ENCODE data around the gene TMCO2. TPM values are rescaled to one million over a fixed set of nuclear protein-coding genes. Genes with fewer than 3 reads are reported as not detected.

Gene TMCO2
- total RNA-seq, 1 experiment from 2014 or later = not detected

DNA sequence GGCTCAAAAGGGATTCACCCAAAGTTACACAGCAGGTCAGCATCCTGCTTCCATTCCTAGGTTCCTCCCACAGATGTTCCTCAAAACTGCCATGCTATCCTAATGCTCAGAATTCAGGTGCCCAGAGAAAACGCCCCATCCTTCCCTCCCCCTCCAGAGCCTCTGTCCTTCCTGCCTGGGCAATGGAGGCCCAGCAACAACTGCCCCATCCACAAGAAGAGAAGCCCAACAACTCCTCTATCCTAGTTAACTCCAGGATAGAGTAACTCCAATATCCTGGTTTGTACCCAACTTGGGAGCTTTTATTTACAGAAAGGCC is 52.5 kb downstream of the TMCO2 start:
- no peak overlapping the region for H3K4me2 ChIP-seq (ENCODE audit: low read length)
- H3K9ac ChIP-seq (ENCODE audit: low read length) = no peak overlapping the region
- no peaks in the 10 kb centered on the region for H4K20me1 ChIP-seq (ENCODE audit: low read length)
- H3F3A ChIP-seq (ENCODE audit: low read length, unreplicated experiment) = no peaks in the 10 kb centered on the region
- no peak for DNase-seq
- CTCF ChIA-PET = no interaction called here
- H3K36me3 ChIP-seq (ENCODE audit: low read depth, low read length) = no peaks in the 10 kb centered on the region
- no peak overlapping the region for H3K27ac ChIP-seq (ENCODE audit: low read length)
- no peak overlapping the region for H2AFZ ChIP-seq (ENCODE audit: low read length)
- H3K27me3 ChIP-seq (ENCODE audit: low read length) = no peaks in the 10 kb centered on the region
- no peak for TF ChIP-seq EZH2phosphoT487 (IDR thresholded peaks at IDR 0.05; ENCODE audit: borderline replicate concordance, low read length)
- H3K9me2 ChIP-seq (replicated peaks; ENCODE audit: low read length) = no peaks in the 10 kb centered on the region
- H3K79me2 ChIP-seq (ENCODE audit: low read length) = no peaks in the 10 kb centered on the region
- H3K9me3 ChIP-seq (ENCODE audit: low read length) = no peaks in the 10 kb centered on the region
- no TSS peak for BruUV-seq (replicated peaks)
- POLR2A ChIA-PET (ENCODE audit: unreplicated experiment) = no interaction called here
- H3K4me3 ChIP-seq (ENCODE audit: low read length) = no peak overlapping the region
- no peak for ATAC-seq
- peaks cover 2% of the 10 kb centered on the region; the same call in 1 of the 2 replicates for H3K4me1 ChIP-seq (ENCODE audit: insufficient read depth, low read length)
- intact Hi-C loops (cut with micrococcal nuclease) = no loop called here

DNA sequence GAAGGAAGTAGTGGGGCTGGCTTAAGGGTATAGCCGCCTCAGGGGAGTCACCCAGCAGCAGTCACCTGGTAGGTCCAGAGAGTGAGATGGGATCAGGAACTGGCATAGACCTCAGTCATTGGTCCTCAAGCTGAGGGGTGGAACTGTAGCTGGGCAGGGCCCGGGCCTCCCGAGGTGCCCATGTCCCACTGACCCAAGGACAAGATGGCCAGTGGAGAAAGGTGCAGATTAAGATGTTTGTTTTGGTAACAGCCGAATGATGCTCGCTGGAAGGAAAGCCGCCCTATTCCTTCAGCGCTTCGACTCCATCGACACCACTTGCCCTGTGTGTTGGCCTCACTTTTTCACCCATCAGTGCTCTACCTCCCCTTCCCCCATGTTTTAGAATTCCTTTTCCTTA is 52.9 kb downstream of the TMCO2 start:
- Histone ChIP-seq H3F3A (ENCODE audit: low read length, unreplicated experiment) (no peaks in the 10 kb centered on the region), H3K4me1 (ENCODE audit: insufficient read depth, low read length) (peaks cover 6% of the 10 kb centered on the region; the same call in 1 of the 2 replicates), H3K9me3 (ENCODE audit: low read length) (no peaks in the 10 kb centered on the region), H4K20me1 (ENCODE audit: low read length) (no peaks in the 10 kb centered on the region), H3K36me3 (ENCODE audit: low read depth, low read length) (no peaks in the 10 kb centered on the region), H3K79me2 (ENCODE audit: low read length) (no peaks in the 10 kb centered on the region), H3K9me2 (replicated peaks; ENCODE audit: low read length) (no peaks in the 10 kb centered on the region), H3K4me2 (ENCODE audit: low read length) (no peak overlapping the region), H3K9ac (ENCODE audit: low read length) (no peak overlapping the region), H3K27me3 (ENCODE audit: low read length) (no peaks in the 10 kb centered on the region), H3K4me3 (ENCODE audit: low read length) (no peak overlapping the region), H3K27ac (ENCODE audit: low read length) (no peak overlapping the region), H2AFZ (ENCODE audit: low read length) (no peak overlapping the region)
- ATAC-seq (no peak), DNase-seq (no peak)
- ChIA-PET POLR2A (ENCODE audit: unreplicated experiment) (no interaction called here), CTCF (no interaction called here)
- no TSS peak for BruUV-seq (replicated peaks)
- TF ChIP-seq EZH2phosphoT487 (IDR thresholded peaks at IDR 0.05; ENCODE audit: borderline replicate concordance, low read length) (no peak), EZH2 (IDR thresholded peaks at IDR 0.05; ENCODE audit: low read length, unreplicated experiment) (no peak)
- TF ChIP-seq, protein P1, sequence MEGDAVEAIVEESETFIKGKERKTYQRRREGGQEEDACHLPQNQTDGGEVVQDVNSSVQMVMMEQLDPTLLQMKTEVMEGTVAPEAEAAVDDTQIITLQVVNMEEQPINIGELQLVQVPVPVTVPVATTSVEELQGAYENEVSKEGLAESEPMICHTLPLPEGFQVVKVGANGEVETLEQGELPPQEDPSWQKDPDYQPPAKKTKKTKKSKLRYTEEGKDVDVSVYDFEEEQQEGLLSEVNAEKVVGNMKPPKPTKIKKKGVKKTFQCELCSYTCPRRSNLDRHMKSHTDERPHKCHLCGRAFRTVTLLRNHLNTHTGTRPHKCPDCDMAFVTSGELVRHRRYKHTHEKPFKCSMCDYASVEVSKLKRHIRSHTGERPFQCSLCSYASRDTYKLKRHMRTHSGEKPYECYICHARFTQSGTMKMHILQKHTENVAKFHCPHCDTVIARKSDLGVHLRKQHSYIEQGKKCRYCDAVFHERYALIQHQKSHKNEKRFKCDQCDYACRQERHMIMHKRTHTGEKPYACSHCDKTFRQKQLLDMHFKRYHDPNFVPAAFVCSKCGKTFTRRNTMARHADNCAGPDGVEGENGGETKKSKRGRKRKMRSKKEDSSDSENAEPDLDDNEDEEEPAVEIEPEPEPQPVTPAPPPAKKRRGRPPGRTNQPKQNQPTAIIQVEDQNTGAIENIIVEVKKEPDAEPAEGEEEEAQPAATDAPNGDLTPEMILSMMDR (conservative IDR thresholded peaks at IDR 0.05; ENCODE audit: low read depth, low read length) = no peak
- intact Hi-C loops (cut with micrococcal nuclease) = no loop called here

DNA sequence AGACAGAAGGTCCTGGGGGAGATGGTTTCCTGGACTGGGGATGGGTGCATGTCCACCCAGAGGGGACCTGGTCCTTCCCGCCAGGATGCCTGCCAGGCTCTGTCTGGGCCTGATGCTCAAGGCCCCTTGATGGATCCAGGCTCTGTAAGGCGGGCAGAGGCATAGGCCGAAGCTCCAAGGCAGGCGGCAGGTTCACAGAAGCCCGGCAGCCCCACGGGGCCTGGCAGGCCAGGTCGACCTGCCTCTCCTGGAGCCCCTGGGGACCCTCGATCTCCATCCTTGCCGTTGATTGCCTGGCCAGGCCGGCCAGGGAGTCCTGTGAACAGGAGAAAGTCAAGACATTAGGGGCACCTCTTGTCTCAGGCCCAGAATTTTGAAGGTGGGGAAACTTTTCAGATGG is 53.3 kb downstream of the TMCO2 start:
- intact Hi-C loops (cut with micrococcal nuclease) = no loop called here
- CTCF ChIA-PET = no interaction called here
- no peaks in the 10 kb centered on the region for H3F3A ChIP-seq (ENCODE audit: low read length, unreplicated experiment)
- ATAC-seq (no peak), DNase-seq (no peak)
- TF ChIP-seq EZH2 (IDR thresholded peaks at IDR 0.05; ENCODE audit: low read length, unreplicated experiment) (no peak), EZH2phosphoT487 (IDR thresholded peaks at IDR 0.05; ENCODE audit: borderline replicate concordance, low read length) (no peak)
- TF ChIP-seq, protein P1 (conservative IDR thresholded peaks at IDR 0.05; ENCODE audit: low read depth, low read length) = no peak
- H3K36me3 ChIP-seq (ENCODE audit: low read depth, low read length) = no peaks in the 10 kb centered on the region
- H3K9ac ChIP-seq (ENCODE audit: low read length) = no peak overlapping the region
- no peak overlapping the region for H2AFZ ChIP-seq (ENCODE audit: low read length)
- H3K9me3 ChIP-seq (ENCODE audit: low read length) = no peaks in the 10 kb centered on the region
- no peak overlapping the region for H3K4me3 ChIP-seq (ENCODE audit: low read length)
- no peak overlapping the region for H3K27ac ChIP-seq (ENCODE audit: low read length)
- POLR2A ChIA-PET (ENCODE audit: unreplicated experiment) = no interaction called here
- H4K20me1 ChIP-seq (ENCODE audit: low read length) = no peaks in the 10 kb centered on the region
- H3K27me3 ChIP-seq (ENCODE audit: low read length) = no peaks in the 10 kb centered on the region
- no peaks in the 10 kb centered on the region for H3K79me2 ChIP-seq (ENCODE audit: low read length)
- H3K4me2 ChIP-seq (ENCODE audit: low read length) = no peak overlapping the region
- no TSS peak for BruUV-seq (replicated peaks)
- H3K4me1 ChIP-seq (ENCODE audit: insufficient read depth, low read length) = peaks cover 7% of the 10 kb centered on the region; the same call in 1 of the 2 replicates
- no peaks in the 10 kb centered on the region for H3K9me2 ChIP-seq (replicated peaks; ENCODE audit: low read length)

Other genes with a start within 250 kb of the TMCO2 start
- gene CAP1, start 207.2 kb upstream of the TMCO2 start, total RNA-seq (2014; rRNA removed) = 214 and 243 TPM in 2 replicates
- 63.9 and 72.9 TPM in 2 replicates for gene PPT1, start 150.7 kb upstream of the TMCO2 start, total RNA-seq (2014; rRNA removed)
- gene RLF, start 86.5 kb upstream of the TMCO2 start, total RNA-seq (2014; rRNA removed) = 14.7 and 15.1 TPM in 2 replicates
- 68.7 and 76.1 TPM in 2 replicates for gene ZMPSTE24, start 10.3 kb downstream of the TMCO2 start, total RNA-seq (2014; rRNA removed)
- 4.4 and 7.0 TPM in 2 replicates for gene COL9A2, start 69.3 kb downstream of the TMCO2 start, total RNA-seq (2014; rRNA removed)
- gene SMAP2, start 125.8 kb downstream of the TMCO2 start, total RNA-seq (2014; rRNA removed) = 48.1 and 51.0 TPM in 2 replicates
- gene ZFP69B, start 202.5 kb downstream of the TMCO2 start, total RNA-seq (2014; rRNA removed) = 2.5 and 3.0 TPM in 2 replicates
- gene ZFP69, start 229.4 kb downstream of the TMCO2 start, total RNA-seq (2014; rRNA removed) = 0.15 TPM in 1 of 2 replicates, not detected in the other

All from PC-3 (cell line).